HepG2 (cell line): Measurements from ENCODE around the gene SBK2. TPM values are rescaled to one million over a fixed set of nuclear protein-coding genes. Genes with fewer than 3 reads are reported as not detected.

Experiments used
- ATF7-NPFF ChIP-seq: sonication (generic); formaldehyde crosslinking; IDR thresholded peaks from 2 replicates; pipeline ENCODE4 v1.8.1; 2023; ENCODE audit warnings: mild to moderate bottlenecking, low read depth, missing genetic modification reagents, moderate library complexity
- CEBPG ChIP-seq: IDR thresholded peaks from 2 replicates; pipeline ENCODE4 v1.6.1; 2016
- CENPBD1 ChIP-seq: sonication (generic); formaldehyde crosslinking; IDR thresholded peaks from 2 replicates; pipeline ENCODE4 v1.8.0; 2022; ENCODE audit warnings: missing genetic modification reagents, low read depth, mild to moderate bottlenecking, borderline replicate concordance
- HBP1 ChIP-seq: IDR thresholded peaks from 2 replicates; pipeline ENCODE4 v1.6.1; 2016; ENCODE audit warnings: low read depth, control low read depth
- HDAC6 ChIP-seq: fragments of 200-600 bp; sonication (generic); IDR thresholded peaks from 2 replicates; pipeline ENCODE4 v1.7.0; 2017; ENCODE audit warnings: mild to moderate bottlenecking, antibody characterized with exemption, low read length, low read depth
- JUN ChIP-seq: sonication (generic); formaldehyde crosslinking; IDR thresholded peaks from 2 replicates; pipeline ENCODE4 v1.4.0; 2020; ENCODE audit warnings: mild to moderate bottlenecking, missing genetic modification reagents
- LCORL ChIP-seq, 2 experiments: fragments of 450-650 bp in 1 of 2; sonication (generic) in 1 of 2; formaldehyde crosslinking in 1 of 2; IDR thresholded peaks; 2 replicates each; pipeline versions ENCODE4 v1.5.0 to v1.6.1; 2017 to 2020; ENCODE audit warnings: antibody characterized with exemption in 1 of 2, missing genetic modification reagents in 1 of 2
- MAX ChIP-seq: IDR thresholded peaks from 2 replicates; pipeline ENCODE4 v1.6.1; 2012; ENCODE audit warnings: inconsistent platforms
- RNF2 ChIP-seq: fragments of 450-650 bp; conservative IDR thresholded peaks from 2 replicates; pipeline ENCODE4 v1.6.1; 2016; ENCODE audit warnings: low read depth
- TCF12 ChIP-seq, 2 experiments: fragments of 450-650 bp in 1 of 2; sonication (generic) in 1 of 2; formaldehyde crosslinking in 1 of 2; IDR thresholded peaks; 2 replicates each; pipeline versions ENCODE4 v1.6.1 to v1.8.0; 2017 to 2022; ENCODE audit warnings: antibody characterized with exemption in 1 of 2, mild to moderate bottlenecking in 1 of 2, missing genetic modification reagents in 1 of 2, moderate library complexity in 1 of 2
- TFAP4 ChIP-seq: sonication (generic); IDR thresholded peaks from 2 replicates; pipeline ENCODE4 v1.6.1; 2016; ENCODE audit warnings: low read depth, borderline replicate concordance
- ZMYM4 ChIP-seq: sonication (generic); formaldehyde crosslinking; IDR thresholded peaks from 2 replicates; pipeline ENCODE4 v1.8.1; 2023; ENCODE audit warnings: mild to moderate bottlenecking, missing genetic modification reagents
- ZNF234 ChIP-seq: sonication (generic); formaldehyde crosslinking; conservative IDR thresholded peaks from 2 replicates; pipeline ENCODE4 v1.5.1; 2020; ENCODE audit warnings: mild to moderate bottlenecking, missing genetic modification reagents
- ZNF251 ChIP-seq: sonication (generic); formaldehyde crosslinking; IDR thresholded peaks from 2 replicates; pipeline ENCODE4 v1.9.0; 2021; ENCODE audit warnings: mild to moderate bottlenecking, missing genetic modification reagents
- ZNF337 ChIP-seq: sonication (generic); formaldehyde crosslinking; IDR thresholded peaks from 2 replicates; pipeline ENCODE4 v1.5.1; 2020; ENCODE audit warnings: missing genetic modification reagents, low read depth, mild to moderate bottlenecking, borderline replicate concordance
- ZNF609 ChIP-seq: sonication (generic); formaldehyde crosslinking; IDR thresholded peaks from 2 replicates; pipeline ENCODE4 v1.4.0; 2020; ENCODE audit warnings: mild to moderate bottlenecking, missing genetic modification reagents, borderline replicate concordance
- ZNF670 ChIP-seq: sonication (generic); formaldehyde crosslinking; IDR thresholded peaks from 2 replicates; pipeline ENCODE4 v1.8.0; 2022; ENCODE audit warnings: mild to moderate bottlenecking, missing genetic modification reagents, borderline replicate concordance
- ZNF713 ChIP-seq: sonication (generic); formaldehyde crosslinking; IDR thresholded peaks from 2 replicates; pipeline ENCODE4 v1.4.0; 2020; ENCODE audit warnings: mild to moderate bottlenecking, missing genetic modification reagents
- ZNF746 ChIP-seq: sonication (generic); formaldehyde crosslinking; IDR thresholded peaks from 2 replicates; pipeline ENCODE4 v1.8.0; 2022; ENCODE audit warnings: mild to moderate bottlenecking, missing genetic modification reagents
- ZNF780A ChIP-seq: sonication (generic); formaldehyde crosslinking; IDR thresholded peaks from 2 replicates; pipeline ENCODE4 v1.8.0; 2022; ENCODE audit warnings: mild to moderate bottlenecking, missing genetic modification reagents, moderate library complexity
- ZNF788 ChIP-seq: sonication (generic); formaldehyde crosslinking; IDR thresholded peaks from 2 replicates; pipeline ENCODE4 v1.5.0; 2020; ENCODE audit warnings: mild to moderate bottlenecking, missing genetic modification reagents, borderline replicate concordance
- polyA plus RNA-seq, 8 experiments: library from polyadenylated mRNA; depleted of rRNA in 3 of 8; stranded (reverse) in 7 of 8; unstranded in 1 of 8; fragments of >200 nt; fragmentation: Illumina TruSeq in 4 of 8; extraction: Trizol in 4 of 8; gene quantifications; 2 replicates each; pipeline versions ENCODE4 v1.2.1 to v1.2.3, GENCODE V29; 2011 to 2016; ENCODE audit warnings: low read depth in 4 of 8, missing spikeins in 1 of 8, mixed read lengths in 1 of 8; ENCODE audit not compliant: insufficient read depth in 1 of 8
- total RNA-seq, 5 experiments: library from RNA; depleted of rRNA; stranded (reverse); fragments of >200 nt; fragmentation: Illumina TruSeq; extraction: Trizol; gene quantifications; 2 replicates each; pipeline ENCODE4 v1.2.3, GENCODE V29; 2016; ENCODE audit warnings: low read depth in 1 of 5

Gene SBK2
- total and polyA plus RNA-seq, 2 of the 13 experiments (the other 11 are each of a cell fraction or from before 2014, with no cell fraction given): 0.24 TPM; not detected in 1

- 0 out of 2 replicates have a peak, but pooled peaks have one; percentile 25 for TF ChIP-seq MAX
- TF ChIP-seq JUN (CRISPR knock-in tag): no peak
- no peak for TF ChIP-seq LCORL (IDR thresholded peaks at IDR 0.05)
- TF ChIP-seq LCORL (CRISPR knock-in tag; IDR thresholded peaks at IDR 0.05): no peak
- TF ChIP-seq ZMYM4: no peak
- no peak for TF ChIP-seq ZNF251 (CRISPR knock-in tag)
- TF ChIP-seq RNF2: no peak
- TF ChIP-seq CEBPG (CRISPR knock-in tag): peak; percentile 81
- TF ChIP-seq ZNF788: no peak
- TF ChIP-seq TFAP4: 0 out of 2 replicates have a peak, but pooled peaks have one; percentile 28
- TF ChIP-seq ZNF713 (CRISPR knock-in tag): no peak
- TF ChIP-seq ZNF670 (CRISPR knock-in tag): no peak
- 0 out of 2 replicates have a peak, but pooled peaks have one; percentile 20 for TF ChIP-seq ZNF609 (CRISPR knock-in tag)
- no peak for TF ChIP-seq ZNF780A (CRISPR knock-in tag)
- TF ChIP-seq CENPBD1 (CRISPR knock-in tag): no peak
- TF ChIP-seq ZNF337 (CRISPR knock-in tag): no peak
- TF ChIP-seq ATF7-NPFF (CRISPR knock-in tag): no peak
- no peak for TF ChIP-seq ZNF234 (CRISPR knock-in tag)
- no peak for TF ChIP-seq HBP1 (CRISPR knock-in tag)
- no peak for TF ChIP-seq TCF12 (IDR thresholded peaks at IDR 0.05)
- no peak for TF ChIP-seq TCF12 (CRISPR knock-in tag; IDR thresholded peaks at IDR 0.05)
- no peak for TF ChIP-seq HDAC6
- TF ChIP-seq ZNF746: no peak
Observed at GRCh38 chr19:55553217-55554182, 16.6 kb upstream of the SBK2 start (continued).
